NOMO-1 treated with DMSO at 0.1 percent for 48 hours (cell line): ENCODE measurements around the gene NFATC3.

Source experiments
- DNase-seq: peaks from one replicate; lab custom pipeline; 2025; ENCODE audit not compliant: unreplicated experiment; lab: John Stamatoyannopoulos, UW

The NFATC3 gene

DNA sequence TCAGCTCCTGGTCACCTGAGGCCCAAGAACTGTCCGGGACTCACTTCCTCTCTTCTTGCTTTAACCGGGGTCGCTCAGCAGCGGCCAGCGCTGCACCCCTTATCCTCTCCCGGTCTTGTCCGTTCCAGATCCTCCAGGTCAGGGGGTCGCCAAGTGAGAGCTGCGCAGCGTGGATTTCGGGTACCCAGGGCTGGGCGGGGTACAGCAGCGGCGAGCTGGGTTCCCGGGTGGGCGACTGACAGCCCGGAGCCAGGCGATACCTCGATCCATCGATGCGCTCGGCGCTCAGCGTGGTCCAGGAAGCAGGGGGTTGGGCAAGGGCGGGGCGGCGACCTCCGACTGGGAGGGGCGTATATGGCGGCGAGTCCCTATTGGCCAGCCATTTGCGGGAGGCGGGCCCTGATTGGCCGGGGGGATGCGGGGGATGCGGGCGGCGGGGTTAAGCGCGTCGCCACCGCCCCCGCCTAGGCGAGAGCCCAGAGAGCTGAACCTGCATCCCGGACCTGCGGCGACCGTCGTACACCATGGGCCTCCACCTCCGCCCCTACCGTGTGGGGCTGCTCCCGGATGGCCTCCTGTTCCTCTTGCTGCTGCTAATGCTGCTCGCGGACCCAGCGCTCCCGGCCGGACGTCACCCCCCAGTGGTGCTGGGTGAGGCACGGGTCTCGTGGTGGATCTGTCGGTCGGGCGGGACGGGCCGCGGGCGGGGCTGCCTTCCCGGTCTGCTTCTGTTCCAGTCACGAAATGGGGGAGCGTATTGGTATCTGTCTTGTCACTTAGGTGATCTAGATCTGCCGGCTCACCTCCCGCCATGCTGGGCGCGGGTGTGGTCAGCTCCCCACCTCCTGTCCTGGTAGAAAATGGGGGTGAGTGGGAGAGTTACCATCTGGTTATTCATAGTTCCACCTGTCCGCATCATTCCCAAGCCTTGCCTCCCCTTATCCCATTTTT is 160.0 kb downstream of the NFATC3 start, which contains the start of gene PLA2G15:
Gene PLA2G15, plus strand, starts transcription at position 471 of the 951 bp plus-strand sequence. Its CDS starts 54 bp downstream, at position 525.
- peak; percentile 82 for DNase-seq

DNA sequence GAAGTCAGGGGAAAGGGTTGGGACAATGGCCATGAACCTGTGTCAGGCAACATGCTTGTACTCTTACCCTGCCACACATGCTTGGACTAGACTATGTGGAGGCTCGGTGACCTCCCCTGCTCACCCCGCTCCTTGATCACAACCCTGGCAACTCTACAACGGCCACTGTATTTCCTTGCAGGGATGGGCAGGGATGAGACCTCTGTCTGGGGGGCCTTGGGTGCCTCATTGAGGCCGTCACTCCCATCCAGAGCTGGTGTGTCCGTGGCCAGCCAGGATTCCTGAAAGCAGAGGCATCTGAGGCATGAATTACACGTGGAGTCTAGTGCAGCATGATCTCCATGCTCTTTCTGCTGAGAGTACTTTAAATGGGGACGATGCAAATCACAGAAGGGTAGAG is 161.0 kb downstream of the NFATC3 start:
- no peak for DNase-seq

DNA sequence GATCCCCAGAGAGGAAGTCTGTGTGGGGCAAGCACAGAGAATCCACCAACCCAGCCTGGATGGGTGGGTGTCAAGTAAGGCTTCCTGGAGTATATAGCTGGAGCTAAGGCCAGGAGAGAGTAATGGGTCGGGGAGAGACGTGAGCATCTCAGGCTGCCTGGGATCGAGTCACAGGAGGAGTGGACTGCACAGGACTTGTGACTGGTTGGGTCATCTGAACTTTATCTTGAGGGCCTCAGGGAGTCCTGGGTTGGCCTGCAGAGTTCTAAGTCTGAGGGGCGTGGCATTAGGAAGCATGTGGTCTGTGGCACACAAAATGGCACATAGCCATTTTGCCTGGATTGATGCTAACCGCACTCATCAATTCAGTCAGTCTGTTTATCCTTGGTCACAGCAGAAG is 161.5 kb downstream of the NFATC3 start:
- no peak for DNase-seq

DNA sequence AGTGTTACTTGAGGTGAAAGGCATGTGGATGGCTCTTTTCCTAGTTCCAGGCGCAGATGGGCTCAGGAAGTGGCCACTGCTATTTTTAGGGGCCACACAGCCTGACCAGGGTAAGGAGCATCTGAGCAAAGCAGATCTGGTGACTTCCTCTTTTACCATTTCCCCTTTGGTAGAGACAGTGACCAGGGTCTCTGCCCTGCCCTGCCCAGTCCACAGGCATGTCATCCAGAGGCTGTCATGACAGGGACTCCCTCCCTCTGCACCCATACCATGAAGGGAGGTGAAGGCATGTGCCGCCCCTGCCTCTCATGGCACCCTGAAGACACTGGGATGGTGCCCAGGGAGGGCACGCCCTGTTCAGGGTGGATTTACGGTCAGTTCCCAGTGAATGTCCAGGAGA is 162.2 kb downstream of the NFATC3 start:
- DNase-seq, result peak; percentile 38

DNA sequence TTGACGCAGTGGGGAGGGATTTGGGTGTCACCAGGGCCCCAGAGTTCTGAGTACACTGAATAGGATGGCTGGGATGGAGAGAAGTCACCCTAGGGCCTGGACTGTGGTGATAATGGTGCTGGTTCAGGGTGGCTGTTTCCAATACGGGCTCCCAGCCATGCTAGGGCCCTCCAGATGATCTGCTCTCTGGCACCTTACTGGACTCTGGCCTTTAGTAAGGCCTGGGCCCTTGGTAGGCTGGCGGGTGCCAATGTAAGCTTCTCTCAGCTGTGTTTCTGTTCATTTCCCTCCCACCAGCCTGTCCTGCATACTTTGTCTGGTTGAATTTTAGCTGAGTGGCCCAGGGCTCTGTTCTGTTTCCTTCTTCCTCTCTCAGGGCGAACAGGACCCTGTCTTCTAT is 162.8 kb downstream of the NFATC3 start:
- no peak for DNase-seq

DNA sequence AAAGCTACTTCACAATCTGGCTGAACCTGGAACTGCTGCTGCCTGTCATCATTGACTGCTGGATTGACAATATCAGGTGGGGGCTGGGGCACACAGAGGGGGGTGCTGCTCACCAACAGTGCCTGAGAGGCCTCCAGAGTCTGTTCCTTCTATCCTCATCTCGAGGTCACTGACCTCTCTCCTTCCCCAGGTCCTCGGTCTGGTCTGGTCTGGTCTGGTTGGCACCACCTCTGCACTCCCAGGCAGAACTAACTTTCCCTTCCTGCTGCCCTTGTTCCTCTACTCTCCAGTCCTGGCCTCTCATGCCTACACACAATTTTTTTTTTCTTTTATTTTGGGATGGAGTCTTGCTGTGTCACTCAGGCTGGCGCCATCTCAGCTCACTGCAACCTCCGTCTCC is 164.2 kb downstream of the NFATC3 start:
- DNase-seq, result no peak

DNA sequence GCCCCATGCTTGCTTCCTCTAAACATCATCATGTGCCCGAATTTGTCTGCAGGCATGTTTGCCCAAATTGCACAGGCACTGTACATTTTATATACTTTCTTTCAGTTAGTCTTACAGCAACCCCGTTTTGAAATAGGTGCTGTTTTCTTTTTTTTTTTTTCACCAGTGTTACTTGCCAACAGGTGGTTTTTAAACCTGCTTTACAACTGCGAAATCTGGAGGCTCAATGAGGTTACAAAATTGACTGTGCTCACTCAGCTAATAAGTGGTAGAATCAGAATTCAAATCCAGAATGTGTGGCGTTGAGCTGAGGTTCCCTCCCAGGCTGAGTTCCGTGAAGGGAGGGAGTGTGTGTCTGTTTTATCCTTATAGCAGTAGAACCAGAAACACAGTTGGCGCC is 165.8 kb downstream of the NFATC3 start:
- no peak for DNase-seq

DNA sequence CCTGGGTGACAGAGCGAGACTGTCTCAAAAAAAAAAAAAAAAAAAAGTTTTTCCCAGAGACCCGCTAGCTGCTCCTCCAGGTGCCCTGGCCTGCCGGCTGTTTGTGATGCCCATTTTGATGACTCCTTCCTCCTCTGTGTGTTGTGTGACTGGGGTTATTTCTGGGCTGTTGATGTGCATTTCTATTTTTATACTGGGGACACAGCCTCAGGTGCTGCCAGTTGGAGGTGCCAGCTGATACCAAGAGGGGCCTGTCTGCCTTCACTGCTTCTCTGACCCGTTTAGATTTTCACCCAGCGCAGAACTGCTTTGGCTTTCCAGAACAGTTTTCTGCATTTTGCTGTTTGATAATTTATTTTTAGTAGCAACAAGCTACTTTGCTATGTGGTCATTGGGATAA is 166.7 kb downstream of the NFATC3 start:
- no peak for DNase-seq

DNA sequence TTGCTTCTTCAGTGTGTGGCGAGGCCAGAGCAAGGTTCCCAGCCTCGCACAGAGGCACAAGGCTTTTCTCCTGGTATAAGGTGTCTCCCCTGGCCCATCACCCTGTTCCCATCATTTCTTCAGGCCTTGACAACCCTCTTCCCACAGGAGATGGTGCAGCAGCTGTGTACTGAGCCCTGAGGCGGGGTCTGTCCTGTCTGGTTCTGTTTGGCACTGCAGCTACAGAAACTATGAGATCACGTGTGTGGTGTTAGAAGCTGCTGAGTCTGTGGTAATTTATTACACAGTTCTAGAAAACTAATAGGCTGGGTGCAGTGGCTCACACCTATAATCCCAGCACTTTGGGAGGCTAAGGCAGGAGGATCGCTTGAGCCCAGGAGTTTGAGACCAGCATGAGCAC is 167.2 kb downstream of the NFATC3 start:
- DNase-seq, result no peak

DNA sequence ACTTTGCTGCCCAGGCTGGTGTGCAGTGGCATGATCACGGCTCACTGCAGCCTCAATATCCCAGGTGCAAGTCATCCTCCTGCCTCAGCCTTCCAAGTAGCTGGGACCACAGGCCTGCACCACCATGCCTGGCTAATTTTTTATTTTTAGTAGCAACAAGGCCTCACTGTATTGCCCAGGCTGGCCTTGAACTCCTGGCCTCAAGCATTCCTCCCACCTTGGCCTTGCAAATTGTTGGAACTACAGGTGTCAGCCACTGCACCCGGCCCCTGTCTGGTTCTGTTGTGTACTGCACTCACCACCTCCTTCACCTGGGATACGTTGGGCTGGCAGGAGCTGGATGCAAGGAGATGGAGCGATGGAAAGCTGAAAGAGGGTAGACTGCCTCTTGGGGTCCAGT is 168.6 kb downstream of the NFATC3 start:
- no peak for DNase-seq

DNA sequence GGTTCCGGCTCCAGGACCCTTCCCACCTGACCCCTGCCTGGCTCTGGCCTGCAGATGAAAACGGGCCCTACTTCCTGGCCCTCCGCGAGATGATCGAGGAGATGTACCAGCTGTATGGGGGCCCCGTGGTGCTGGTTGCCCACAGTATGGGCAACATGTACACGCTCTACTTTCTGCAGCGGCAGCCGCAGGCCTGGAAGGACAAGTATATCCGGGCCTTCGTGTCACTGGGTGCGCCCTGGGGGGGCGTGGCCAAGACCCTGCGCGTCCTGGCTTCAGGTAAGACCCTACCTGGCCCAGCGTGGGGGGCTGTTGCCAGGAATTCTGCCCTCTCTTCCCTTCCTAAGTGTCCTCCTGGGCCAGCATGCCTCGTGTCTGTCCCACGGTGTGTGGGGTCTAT is 170.5 kb downstream of the NFATC3 start:
- no peak for DNase-seq

DNA sequence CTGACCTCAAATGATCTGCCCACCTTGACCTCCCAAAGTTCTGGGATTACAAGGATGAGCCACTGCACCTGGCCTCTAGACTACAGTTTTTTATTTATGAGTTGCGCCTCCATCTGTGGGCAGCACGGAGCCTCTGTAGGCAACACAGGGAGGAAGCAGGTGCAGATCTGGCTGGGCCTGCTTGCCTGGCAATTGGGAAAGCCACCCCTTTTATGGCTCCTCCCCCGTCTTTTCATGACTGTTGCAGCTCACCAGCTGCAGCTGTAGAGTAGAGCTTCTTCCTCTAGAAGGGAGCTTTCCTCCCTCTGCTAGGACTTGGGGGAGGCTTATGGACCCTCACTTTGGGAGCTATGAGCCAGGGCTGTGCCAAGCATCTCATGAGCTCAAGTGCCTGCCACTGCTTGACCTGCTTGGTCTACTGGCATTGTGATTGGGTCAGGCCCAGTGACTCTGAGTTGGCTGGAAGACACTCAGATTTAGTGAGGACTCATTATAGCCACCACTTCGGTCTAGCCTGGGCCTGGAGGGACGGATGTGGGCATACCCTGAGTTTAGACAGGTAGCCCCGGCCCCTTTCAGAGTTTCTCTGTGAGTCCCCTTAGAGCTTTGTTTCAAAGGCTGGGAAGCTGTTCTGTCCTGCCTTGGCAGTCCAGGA is 172.2 kb downstream of the NFATC3 start:
- peak; percentile 88 for DNase-seq

DNA sequence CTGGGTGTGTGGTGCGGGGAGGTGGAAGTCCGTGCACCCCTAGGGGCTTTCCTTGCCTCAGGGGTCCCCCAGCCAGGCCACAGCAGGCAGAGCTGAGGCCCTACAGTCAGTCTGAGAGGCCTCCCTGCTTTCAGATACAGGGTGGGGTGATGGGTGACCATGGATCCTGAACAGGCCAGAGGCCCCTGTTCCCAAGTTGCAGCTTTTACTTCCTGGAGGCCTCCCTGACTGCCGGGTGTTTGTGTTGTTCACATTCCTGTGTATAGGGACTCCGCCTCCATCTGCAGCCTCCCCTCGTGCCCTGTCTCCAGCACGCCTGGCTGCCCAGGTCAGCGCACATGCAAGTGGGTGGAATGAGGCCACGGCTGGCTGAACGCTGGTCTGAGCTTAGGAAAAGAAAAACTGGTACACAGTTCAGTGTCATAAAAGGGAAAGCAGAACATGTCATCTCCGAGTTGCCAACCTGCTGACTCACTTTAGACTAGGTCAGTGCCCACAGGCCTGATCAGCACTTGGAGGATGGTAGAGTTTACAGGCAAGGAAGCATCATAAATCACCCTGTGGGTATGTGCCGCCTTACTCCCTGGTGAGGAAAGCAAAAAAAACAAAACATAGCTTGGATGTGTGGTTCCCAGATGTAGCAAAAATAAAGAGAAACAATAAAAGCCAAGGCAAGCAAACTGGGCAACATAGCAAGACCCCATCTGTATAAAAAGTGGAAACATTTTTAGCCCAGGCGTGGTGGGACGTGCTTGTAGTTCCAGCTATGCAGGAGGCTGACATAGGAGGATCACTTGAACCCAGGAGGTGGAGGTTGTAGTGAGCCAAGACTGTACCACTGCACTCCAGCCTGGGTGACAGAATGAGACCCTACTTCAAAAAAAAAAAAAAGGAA is 173.0 kb downstream of the NFATC3 start:
- DNase-seq, result peak; percentile 89

DNA sequence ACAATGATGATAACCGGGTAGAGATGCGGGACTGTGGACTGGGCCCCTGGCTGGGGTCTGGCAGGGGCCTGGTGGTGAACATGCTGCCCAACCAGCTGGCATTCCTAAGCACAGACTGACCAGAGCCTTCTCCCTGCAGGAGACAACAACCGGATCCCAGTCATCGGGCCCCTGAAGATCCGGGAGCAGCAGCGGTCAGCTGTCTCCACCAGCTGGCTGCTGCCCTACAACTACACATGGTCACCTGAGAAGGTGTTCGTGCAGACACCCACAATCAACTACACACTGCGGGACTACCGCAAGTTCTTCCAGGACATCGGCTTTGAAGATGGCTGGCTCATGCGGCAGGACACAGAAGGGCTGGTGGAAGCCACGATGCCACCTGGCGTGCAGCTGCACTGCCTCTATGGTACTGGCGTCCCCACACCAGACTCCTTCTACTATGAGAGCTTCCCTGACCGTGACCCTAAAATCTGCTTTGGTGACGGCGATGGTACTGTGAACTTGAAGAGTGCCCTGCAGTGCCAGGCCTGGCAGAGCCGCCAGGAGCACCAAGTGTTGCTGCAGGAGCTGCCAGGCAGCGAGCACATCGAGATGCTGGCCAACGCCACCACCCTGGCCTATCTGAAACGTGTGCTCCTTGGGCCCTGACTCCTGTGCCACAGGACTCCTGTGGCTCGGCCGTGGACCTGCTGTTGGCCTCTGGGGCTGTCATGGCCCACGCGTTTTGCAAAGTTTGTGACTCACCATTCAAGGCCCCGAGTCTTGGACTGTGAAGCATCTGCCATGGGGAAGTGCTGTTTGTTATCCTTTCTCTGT is 174.0 kb downstream of the NFATC3 start:
- DNase-seq, result no peak

DNA sequence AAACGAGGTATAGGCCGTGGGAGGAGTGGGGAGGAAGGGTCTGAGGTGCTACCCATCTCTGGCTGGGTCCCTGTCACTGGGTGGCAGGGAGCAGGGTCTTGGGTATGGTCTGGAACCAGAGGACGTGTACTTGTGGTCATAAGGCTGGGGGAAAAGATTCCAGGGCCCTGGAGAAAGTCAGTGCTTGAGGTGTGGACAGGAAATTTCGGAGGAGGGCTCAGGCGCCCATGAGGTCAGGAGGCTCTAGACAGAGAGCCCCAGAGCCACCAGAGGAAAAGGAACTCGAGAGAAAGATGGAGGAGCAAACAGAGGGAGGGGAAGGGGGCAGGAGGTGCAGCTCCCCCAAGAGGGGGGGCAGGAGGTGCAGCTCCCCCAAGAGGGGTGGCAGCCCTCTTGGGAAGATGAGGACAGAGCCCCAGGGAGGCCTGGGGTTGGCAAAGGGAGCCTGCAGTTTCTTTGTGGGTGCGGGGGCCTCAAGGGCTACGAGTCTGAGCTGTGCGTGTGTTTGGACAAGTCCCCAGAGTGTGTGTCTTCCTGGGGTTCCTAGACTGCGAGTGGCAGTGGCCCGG is 178.5 kb downstream of the NFATC3 start:
- DNase-seq, result no peak

DNA sequence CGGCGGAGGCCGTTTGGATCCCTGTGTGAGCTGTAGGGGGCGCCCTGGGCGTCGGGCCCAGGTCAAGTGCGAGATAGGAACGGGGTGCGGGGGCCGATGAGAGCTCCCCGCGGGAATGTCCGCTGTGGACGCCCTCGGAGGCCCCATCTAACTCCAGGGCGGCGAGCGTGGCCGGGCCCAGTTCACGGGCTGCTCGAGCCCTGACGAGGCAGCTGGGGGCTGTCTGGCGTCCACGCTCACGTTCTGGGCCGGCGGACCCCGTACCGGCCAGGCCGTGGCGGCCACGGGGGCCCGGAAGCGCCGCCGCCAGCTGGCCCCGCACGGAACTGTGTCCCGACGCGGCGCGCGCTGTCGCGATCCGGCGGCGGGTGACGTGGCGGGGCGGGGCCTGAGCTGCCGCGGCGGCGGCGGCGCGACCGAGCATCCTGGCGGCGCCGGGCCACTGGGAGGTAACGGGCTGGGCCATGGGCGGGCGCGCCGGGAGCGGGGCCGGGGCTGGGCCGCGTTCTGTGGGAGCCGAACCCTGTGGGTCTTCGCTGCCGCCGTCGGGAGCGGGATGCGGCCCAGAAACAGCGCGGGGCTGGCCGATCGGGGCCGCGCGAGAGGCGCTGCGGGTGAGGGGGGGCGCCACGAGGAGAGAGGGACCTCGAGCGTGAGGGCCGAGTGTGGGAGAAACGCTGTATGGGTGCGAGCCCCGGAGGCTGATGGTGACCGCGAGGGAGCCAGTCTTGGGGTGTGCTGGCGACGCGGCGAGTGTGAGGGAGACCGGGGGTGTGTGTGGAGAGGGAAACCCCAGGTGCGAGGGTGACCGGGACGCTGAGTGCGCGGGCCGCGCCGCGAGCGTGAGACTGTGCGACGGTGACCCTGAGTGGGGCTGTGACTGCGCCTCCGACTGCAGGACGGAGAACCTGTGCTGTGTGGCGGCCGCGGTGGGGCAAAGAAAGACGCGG is 179.2 kb downstream of the NFATC3 start, which contains the start of gene SLC7A6:
Gene SLC7A6, plus strand, starts transcription at position 399 of the 950 bp plus-strand sequence. CDS start 10,201 bp downstream, outside the sequence.
- peak; percentile 76 for DNase-seq

DNA sequence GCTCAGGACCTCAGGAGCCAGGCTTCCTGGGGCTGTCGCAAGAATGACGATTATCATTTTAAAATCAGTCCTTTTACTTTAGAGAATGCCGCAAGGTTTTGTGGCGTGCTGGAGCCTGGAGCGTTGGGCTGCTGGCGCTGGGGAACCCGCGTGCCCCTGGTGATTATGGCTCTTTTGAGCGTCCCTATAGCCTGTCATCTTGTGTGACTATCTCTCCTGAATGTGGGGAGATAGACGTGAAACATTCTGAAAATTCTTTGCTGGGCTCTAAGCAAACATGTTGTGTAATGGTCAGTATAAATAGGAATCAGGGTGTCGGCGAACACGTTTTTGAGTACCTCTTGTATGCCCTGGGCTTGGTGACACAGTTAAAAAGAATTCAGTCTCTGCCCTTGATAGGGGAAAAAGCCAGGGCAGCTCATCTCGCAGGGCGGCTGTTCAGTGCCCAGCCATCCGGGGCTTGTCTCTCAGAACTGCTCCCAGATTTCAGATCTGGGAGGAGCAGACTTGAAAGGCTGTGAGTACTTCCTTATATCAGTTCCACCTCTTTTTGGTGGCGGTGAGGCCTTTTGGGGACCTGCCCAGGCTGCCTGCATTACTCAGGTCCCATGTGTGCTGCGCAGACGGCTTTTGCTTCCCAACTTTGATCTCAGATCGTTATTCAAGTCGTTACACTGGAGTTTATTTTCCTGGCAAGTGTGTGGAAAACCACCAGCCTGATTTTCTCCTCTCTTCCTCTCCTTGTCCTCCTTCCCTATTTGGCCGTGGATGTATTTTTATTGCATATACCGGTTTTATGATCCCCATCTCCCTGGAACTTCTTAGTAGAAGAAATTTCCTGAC is 180.1 kb downstream of the NFATC3 start:
- peak; percentile 65 for DNase-seq
